Gastroesophageal sphincter (tissue), 4 donors: ENCODE measurements around the gene MORC1. TPM values are rescaled to one million over a fixed set of nuclear protein-coding genes. Genes with fewer than 3 reads are reported as not detected.

Experiments
- ATAC-seq: fragments of 150-250 bp; one replicate; pipeline ENCODE4 v1.9.1; 2016; ENCODE audit warnings: mild to moderate bottlenecking, moderate library complexity
- H3K27ac ChIP-seq, 4 donors: fragments of 200-600 bp; sonication (generic) in 3 of 4; 1 replicate in 3 of 4; 2 replicates in 1 of 4; pipeline ENCODE4 v1.5.1; 2016 to 2019
- H3K27me3 ChIP-seq: fragments of 200-600 bp; sonication (generic); one replicate; pipeline ENCODE4 v1.5.1; 2019
- H3K36me3 ChIP-seq, 2 donors: fragments of 200-600 bp; sonication (generic); one replicate each; pipeline ENCODE4 v1.5.1; 2019; ENCODE audit warnings: control low read depth in 1 of 2
- H3K4me1 ChIP-seq, 3 donors: fragments of 200-600 bp; sonication (generic); 1 replicate in 2 of 3; 2 replicates in 1 of 3; pipeline ENCODE4 v1.5.1; 2016 to 2019; ENCODE audit warnings: control low read depth in 2 of 3
- H3K4me3 ChIP-seq, 2 donors: fragments of 200-600 bp; sonication (generic); one replicate each; pipeline ENCODE4 v1.5.1; 2019; ENCODE audit warnings: mild to moderate bottlenecking in 1 of 2, moderate library complexity in 1 of 2
- H3K9me3 ChIP-seq, 3 donors: fragments of 200-600 bp; sonication (generic); one replicate each; pipeline ENCODE4 v1.5.1; 2017 to 2019; ENCODE audit warnings: control low read depth in 2 of 3
- CTCF ChIP-seq, 4 experiments: fragments of 200-600 bp in 2 of 4; fragments of 450-650 bp in 2 of 4; sonication (generic) in 1 of 4; IDR thresholded peaks; one replicate each; pipeline ENCODE4 v1.5.1; 2017 to 2019; ENCODE audit warnings: antibody characterized with exemption in 4 of 4, mild to moderate bottlenecking in 2 of 4, moderate library complexity in 2 of 4
- EP300 ChIP-seq: sonication (generic); formaldehyde crosslinking; IDR thresholded peaks from one replicate; pipeline ENCODE4 v1.6.1; 2017; ENCODE audit warnings: antibody characterized with exemption, mild to moderate bottlenecking
- POLR2A ChIP-seq, 2 donors: fragments of 450-650 bp; IDR thresholded peaks; one replicate each; pipeline ENCODE4 v1.6.1; 2017; ENCODE audit warnings: antibody characterized with exemption in 2 of 2, mild to moderate bottlenecking in 2 of 2, moderate library complexity in 1 of 2
- POLR2AphosphoS5 ChIP-seq: sonication (generic); formaldehyde crosslinking; IDR thresholded peaks from one replicate; pipeline ENCODE4 v1.6.1; 2017; ENCODE audit warnings: antibody characterized with exemption
- WGBS, 2 donors: methylation state at CpG; one replicate each; pipeline ENCODE4 v1.1.5; 2018; ENCODE audit warnings: low coverage in 1 of 2; 5-methylcytosine and 5-hydroxymethylcytosine counted together
- total RNA-seq, 4 donors: library from RNA; depleted of rRNA; stranded (reverse); fragments of >200 nt; gene quantifications; one replicate each; pipeline ENCODE4 v1.1.0, GENCODE V29; 2016

MORC1 gene
- total RNA-seq, 4 donors from 2014 or later = not detected

DNA sequence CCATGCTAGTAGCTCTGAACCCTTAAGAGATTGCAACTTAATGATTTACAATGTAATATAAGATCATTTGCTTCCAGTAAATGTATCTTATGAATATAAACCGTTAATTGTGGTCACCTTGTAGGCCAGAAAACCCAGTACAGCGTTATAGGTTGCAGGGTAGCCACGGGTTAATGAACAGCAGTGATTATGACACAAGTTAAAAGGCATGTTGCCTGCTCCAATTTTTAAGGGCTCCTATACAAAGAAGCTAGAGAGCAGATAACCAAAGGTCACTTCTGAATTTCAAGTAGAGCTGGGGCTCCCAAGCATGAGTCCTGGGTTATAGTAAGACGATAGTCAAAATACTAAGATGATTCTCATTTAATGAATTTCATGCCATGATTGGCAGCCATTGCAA is 177.8 kb downstream of the MORC1 start:
- TF ChIP-seq CTCF (IDR thresholded peaks at IDR 0.05) (no peak), POLR2A (IDR thresholded peaks at IDR 0.05) (no peak), EP300 (no peak), POLR2AphosphoS5 (no peak)
- Histone ChIP-seq H3K27ac (no peak overlapping the region), H3K4me1 (no peaks in the 10 kb centered on the region), H3K36me3 (no peaks in the 10 kb centered on the region), H3K27me3 (no peaks in the 10 kb centered on the region), H3K4me3 (no peak overlapping the region), H3K9me3 (no peaks in the 10 kb centered on the region)
- ATAC-seq = no peak
- 51 to 81% methylated on average over 2 to 3 of the region's 4 CpGs for WGBS, 2 donors

- no peak for ATAC-seq
- H3K27me3 ChIP-seq = no peaks in the 10 kb centered on the region
- TF ChIP-seq POLR2AphosphoS5 = no peak
- no peak for TF ChIP-seq EP300
- TF ChIP-seq POLR2A (IDR thresholded peaks at IDR 0.05) = no peak
- no peak for TF ChIP-seq CTCF (IDR thresholded peaks at IDR 0.05)
- no peaks in the 10 kb centered on the region for H3K9me3 ChIP-seq
- H3K4me1 ChIP-seq = no peaks in the 10 kb centered on the region
- no peaks in the 10 kb centered on the region for H3K36me3 ChIP-seq
- WGBS, 2 donors = 77 to 81% methylated on average over 8 of the region's 8 CpGs
- H3K4me3 ChIP-seq = no peak overlapping the region
- H3K27ac ChIP-seq = no peak overlapping the region
Measured at GRCh38 chr3:108936924-108937689, 180.8 kb downstream of the MORC1 start.

- Histone ChIP-seq H3K36me3 (no peaks in the 10 kb centered on the region), H3K9me3 (peaks cover 0 to 6% (median 0%) of the 10 kb centered on the region in 3 donors), H3K4me1 (no peaks in the 10 kb centered on the region), H3K4me3 (no peak overlapping the region), H3K27me3 (no peaks in the 10 kb centered on the region), H3K27ac (no peak overlapping the region)
- ATAC-seq = no peak
- TF ChIP-seq EP300 (no peak), POLR2A (IDR thresholded peaks at IDR 0.05) (no peak), CTCF (IDR thresholded peaks at IDR 0.05) (no peak), POLR2AphosphoS5 (no peak)
Measured at GRCh38 chr3:108931035-108931434, 186.9 kb downstream of the MORC1 start.

DNA sequence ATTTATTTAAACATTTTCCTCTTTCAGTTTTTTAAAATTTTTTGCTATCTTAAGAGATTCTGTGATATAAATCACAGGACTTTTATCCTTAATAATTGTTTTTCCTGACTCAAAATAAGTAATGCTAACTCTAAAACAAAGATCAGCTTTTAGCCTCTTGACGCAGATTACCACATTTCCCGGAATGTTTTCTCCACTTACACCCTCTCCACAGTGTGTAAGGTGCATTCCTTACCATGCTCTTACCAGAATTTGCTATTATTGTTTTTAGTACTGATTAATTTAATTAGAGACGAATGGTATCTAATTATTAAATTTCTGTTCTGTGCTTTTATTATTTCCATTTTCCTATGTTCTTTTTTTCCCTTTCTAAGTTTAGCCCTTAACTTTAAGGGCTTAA is 199.1 kb downstream of the MORC1 start:
- no peak overlapping the region for H3K27ac ChIP-seq
- no peak for TF ChIP-seq EP300
- no peak for TF ChIP-seq CTCF (IDR thresholded peaks at IDR 0.05)
- TF ChIP-seq POLR2AphosphoS5 = no peak
- no peak for TF ChIP-seq POLR2A (IDR thresholded peaks at IDR 0.05)
- no peaks in the 10 kb centered on the region for H3K36me3 ChIP-seq
- H3K4me3 ChIP-seq = no peak overlapping the region
- no peak for ATAC-seq
- no peaks in the 10 kb centered on the region for H3K4me1 ChIP-seq
- 86 to 92% methylated on average over 3 of the region's 3 CpGs for WGBS, 2 donors
- no peaks in the 10 kb centered on the region for H3K27me3 ChIP-seq
- peaks cover 0 to 11% (median 0%) of the 10 kb centered on the region in 3 donors for H3K9me3 ChIP-seq
